22Rv1 (cell line): ENCODE data around the gene HOXC10.

Source experiments
- CTCF ChIP-seq: fragments of 450-650 bp; IDR thresholded peaks from 2 replicates; pipeline ENCODE4 v1.5.1; 2017; ENCODE audit warnings: mild to moderate bottlenecking
- ZFX ChIP-seq: fragments of 450-650 bp; IDR thresholded peaks from 2 replicates; pipeline ENCODE4 v1.6.1; 2017; ENCODE audit warnings: antibody characterized with exemption, borderline replicate concordance

GRCh38 chr12:53965281-53966084 is 19.5 kb upstream of the HOXC10 start:
- TF ChIP-seq CTCF (no peak), ZFX (no peak)
